MM.1S (cell line): ENCODE results near the gene PTPRN2.

ENCODE experiments used
- DNase-seq: peaks from one replicate; pipeline ENCODE4 v3.0.0-alpha.2; 2015
- H2AFZ ChIP-seq: fragments of 300-600 bp; sonication (generic); 2 replicates; pipeline ENCODE4 v1.6.0; 2016; ENCODE audit warnings: antibody characterized with exemption, low read length
- H3F3A ChIP-seq: fragments of 300-600 bp; sonication (generic); 2 replicates; pipeline ENCODE4 v1.6.1; 2016; ENCODE audit warnings: mild to moderate bottlenecking, antibody characterized with exemption, low read length, moderate library complexity, mixed read lengths; ENCODE audit not compliant: insufficient read depth
- H3K27ac ChIP-seq: fragments of 300-600 bp; sonication (generic); 2 replicates; pipeline ENCODE4 v1.5.1; 2016; ENCODE audit warnings: mild to moderate bottlenecking, low read length
- H3K27me3 ChIP-seq: fragments of 300-600 bp; sonication (generic); replicated peaks from 2 replicates; pipeline ENCODE4 v1.6.0; 2016; ENCODE audit warnings: low read length; ENCODE audit not compliant: insufficient read depth
- H3K36me3 ChIP-seq: fragments of 300-600 bp; sonication (generic); replicated peaks from 2 replicates; pipeline ENCODE4 v1.6.1; 2016; ENCODE audit warnings: mild to moderate bottlenecking, low read length, mixed read lengths; ENCODE audit not compliant: insufficient read depth
- H3K4me1 ChIP-seq: fragments of 300-600 bp; sonication (generic); 2 replicates; pipeline ENCODE4 v1.6.1; 2016; ENCODE audit warnings: low read length, mixed read lengths
- H3K4me2 ChIP-seq: fragments of 300-600 bp; sonication (generic); 2 replicates; pipeline ENCODE4 v1.6.0; 2016; ENCODE audit warnings: low read depth, low read length
- H3K4me3 ChIP-seq: fragments of 300-600 bp; sonication (generic); 2 replicates; pipeline ENCODE4 v1.5.1; 2016; ENCODE audit warnings: low read length, mixed read lengths
- H3K79me2 ChIP-seq: fragments of 300-600 bp; sonication (generic); 2 replicates; pipeline ENCODE4 v1.6.1; 2016; ENCODE audit warnings: mixed run types, low read length, mixed read lengths
- H3K9ac ChIP-seq: fragments of 300-600 bp; sonication (generic); 2 replicates; pipeline ENCODE4 v1.6.1; 2016; ENCODE audit warnings: low read length, mixed read lengths
- H3K9me2 ChIP-seq: fragments of 300-600 bp; sonication (generic); replicated peaks from 2 replicates; pipeline ENCODE4 v1.6.1; 2016; ENCODE audit warnings: mild to moderate bottlenecking, low read length, mixed read lengths; ENCODE audit not compliant: insufficient read depth
- H3K9me3 ChIP-seq: fragments of 300-600 bp; sonication (generic); replicated peaks from 2 replicates; pipeline ENCODE4 v1.6.1; 2016; ENCODE audit warnings: mild to moderate bottlenecking, low read length, mixed read lengths; ENCODE audit not compliant: insufficient read depth
- H4K20me1 ChIP-seq: fragments of 300-600 bp; sonication (generic); 2 replicates; pipeline ENCODE4 v1.6.1; 2016; ENCODE audit warnings: mild to moderate bottlenecking, low read length, moderate library complexity, mixed read lengths; ENCODE audit not compliant: insufficient read depth
- CTCF ChIP-seq: fragments of 300-600 bp; sonication (generic); IDR thresholded peaks from 2 replicates; pipeline ENCODE4 v1.5.1; 2016; ENCODE audit warnings: antibody characterized with exemption, low read length, mixed read lengths
- EZH2 ChIP-seq: fragments of 300-600 bp; sonication (generic); optimal IDR thresholded peaks from 2 replicates; pipeline ENCODE3; 2017; ENCODE audit warnings: low read depth, mild to moderate bottlenecking, antibody characterized with exemption, low read length, mixed read lengths
- EZH2phosphoT487 ChIP-seq: fragments of 300-600 bp; sonication (generic); IDR thresholded peaks from 2 replicates; pipeline ENCODE4 v1.6.1; 2018; ENCODE audit warnings: antibody characterized with exemption, low read length

The PTPRN2 gene

DNA sequence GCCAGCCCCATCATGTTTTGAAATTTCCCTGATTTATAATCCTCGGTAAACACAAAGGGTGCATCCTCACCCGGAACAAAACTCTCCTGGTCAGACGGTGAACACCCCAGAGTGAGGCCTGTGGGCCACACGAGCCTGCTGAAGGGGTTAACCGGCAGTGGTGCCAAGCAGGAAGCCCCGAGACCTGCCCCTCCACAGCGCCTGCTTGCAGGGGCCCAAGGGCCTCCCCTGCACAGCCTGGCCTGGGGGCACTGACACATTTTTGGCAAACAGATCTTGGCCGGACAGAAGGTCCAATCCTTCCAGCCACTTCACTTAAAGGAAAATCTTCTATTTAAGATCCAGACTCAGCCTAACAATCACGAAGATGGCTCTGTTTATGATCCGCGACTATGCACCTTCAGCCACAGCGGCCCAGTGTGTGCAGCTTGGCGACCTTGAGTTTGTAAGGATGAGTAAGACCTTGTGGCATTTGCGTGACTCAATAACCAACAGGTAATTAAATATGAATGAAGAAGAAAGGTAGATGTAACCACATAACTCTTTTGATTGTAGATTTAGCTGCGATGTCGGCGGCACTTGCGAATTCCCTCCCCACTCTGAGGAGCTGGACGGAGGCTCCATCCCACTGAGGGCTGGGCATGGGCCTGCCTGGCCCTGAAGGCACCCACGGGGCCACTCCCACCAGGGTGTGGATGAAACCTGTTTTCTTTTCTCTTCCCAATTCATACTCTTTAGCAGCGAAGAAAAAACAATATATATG lies 922.6 kb downstream of the PTPRN2 start:
- H3K27me3 ChIP-seq: peaks cover 96% of the 10 kb centered on the region
- H3K9me2 ChIP-seq: no peaks in the 10 kb centered on the region
- no peak overlapping the region for H3K4me3 ChIP-seq
- H3K27ac ChIP-seq: no peak overlapping the region
- no peaks in the 10 kb centered on the region for H3K79me2 ChIP-seq
- no peak overlapping the region for H3K4me2 ChIP-seq
- no peak overlapping the region for H3K9ac ChIP-seq
- H3K36me3 ChIP-seq: no peaks in the 10 kb centered on the region
- no peaks in the 10 kb centered on the region for H3K4me1 ChIP-seq
- H2AFZ ChIP-seq: no peak overlapping the region
- H4K20me1 ChIP-seq: no peaks in the 10 kb centered on the region
- H3F3A ChIP-seq: no peaks in the 10 kb centered on the region
- no peak for DNase-seq
- H3K9me3 ChIP-seq: no peaks in the 10 kb centered on the region
- TF ChIP-seq EZH2: no peak
- no peak for TF ChIP-seq EZH2phosphoT487
- no peak for TF ChIP-seq CTCF

DNA sequence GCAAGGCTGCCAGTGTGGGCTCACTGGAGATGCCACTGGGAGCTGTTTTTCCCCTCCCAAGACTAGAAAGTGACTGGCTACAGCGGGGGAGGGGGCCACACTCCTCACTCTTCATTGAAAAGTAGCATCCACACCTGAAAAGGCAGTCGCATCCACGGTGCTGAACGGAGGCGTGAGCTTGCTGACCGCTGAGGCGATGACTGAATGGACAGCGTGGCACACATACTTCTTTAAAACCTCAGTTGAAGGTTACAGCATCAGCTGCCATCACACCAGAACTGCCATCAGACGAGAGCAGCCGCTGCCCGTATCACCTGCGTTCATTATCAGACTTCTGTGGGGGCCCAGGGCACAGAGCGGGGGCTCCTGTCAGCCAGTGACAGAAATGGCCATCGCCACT lies 923.6 kb downstream of the PTPRN2 start:
- H3F3A ChIP-seq: no peaks in the 10 kb centered on the region
- DNase-seq: no peak
- no peak overlapping the region for H3K4me2 ChIP-seq
- no peak overlapping the region for H3K27ac ChIP-seq
- no peaks in the 10 kb centered on the region for H3K36me3 ChIP-seq
- H3K9me2 ChIP-seq: no peaks in the 10 kb centered on the region
- H3K79me2 ChIP-seq: no peaks in the 10 kb centered on the region
- no peak overlapping the region for H3K4me3 ChIP-seq
- H3K9ac ChIP-seq: no peak overlapping the region
- no peak overlapping the region for H2AFZ ChIP-seq
- H3K4me1 ChIP-seq: no peaks in the 10 kb centered on the region
- H3K27me3 ChIP-seq: peaks cover 90% of the 10 kb centered on the region
- no peaks in the 10 kb centered on the region for H4K20me1 ChIP-seq
- H3K9me3 ChIP-seq: no peaks in the 10 kb centered on the region
- TF ChIP-seq CTCF (no peak), EZH2 (no peak), EZH2phosphoT487 (no peak)

- Histone ChIP-seq H3K9me2 (no peaks in the 10 kb centered on the region), H3K4me2 (no peak overlapping the region), H3K27me3 (peaks cover 90% of the 10 kb centered on the region), H3K79me2 (no peaks in the 10 kb centered on the region), H3K4me3 (no peak overlapping the region), H3K27ac (no peak overlapping the region), H3K9ac (no peak overlapping the region), H3K36me3 (no peaks in the 10 kb centered on the region), H3F3A (no peaks in the 10 kb centered on the region), H4K20me1 (no peaks in the 10 kb centered on the region), H3K9me3 (no peaks in the 10 kb centered on the region), H2AFZ (no peak overlapping the region), H3K4me1 (no peaks in the 10 kb centered on the region)
- no peak for TF ChIP-seq CTCF
- no peak for TF ChIP-seq EZH2phosphoT487
- no peak for TF ChIP-seq EZH2
- no peak for DNase-seq
Observed at GRCh38 chr7:157662981-157663716, 924.5 kb downstream of the PTPRN2 start.
